Endothelial cell of umbilical vein (primary cell): ENCODE measurements around the gene KCNN3. TPM values are rescaled to one million over a fixed set of nuclear protein-coding genes. Genes with fewer than 3 reads are reported as not detected.

Experiments used
- BruUV-seq: library from RNA; stranded (reverse); fragments of 400-500 nt; replicated peaks from 2 replicates; lab custom pipeline; 2021; lab: Mats Ljungman, UMichigan
- CTCF ChIA-PET: fragments of 300-600, 350-600 bp; sonication (Branson Sonifier 250); formaldehyde crosslinking; loops from one replicate; lab custom pipeline; 2021; ENCODE audit warnings: antibody characterized with exemption, inconsistent platforms; lab: Charles Lee
- POLR2A ChIA-PET: fragments of 300-600, 350-600 bp; sonication (Branson Sonifier 250); formaldehyde crosslinking; loops from one replicate; lab custom pipeline; 2021; ENCODE audit warnings: antibody characterized with exemption, inconsistent platforms; lab: Charles Lee
- DNase-seq: peaks from one replicate; pipeline ENCODE4 v3.0.0-alpha.2; 2011; ENCODE audit warnings: low read depth, low spot score
- FAIRE-seq: peaks from 2 replicates; lab custom pipeline; 2011; peaks lifted over from hg19 to GRCh38; lab: Jason Lieb, UNC
- H2AFZ ChIP-seq: 2 replicates; pipeline ENCODE4 v1.6.0; 2012; ENCODE audit warnings: low read depth, low read length, control low read depth, inconsistent platforms
- H3K27ac ChIP-seq: 2 replicates; pipeline ENCODE4 v1.5.1; 2011; ENCODE audit warnings: low read depth, mild to moderate bottlenecking, control low read depth, low read length, moderate library complexity; ENCODE audit not compliant: insufficient read depth
- H3K27me3 ChIP-seq, 2 experiments: 2 replicates each; pipeline versions ENCODE4 v1.6.0 to v1.6.1; 2011; ENCODE audit warnings: low read length in 2 of 2, mixed read lengths in 1 of 2; ENCODE audit not compliant: control insufficient read depth in 2 of 2, insufficient read depth in 2 of 2
- H3K36me3 ChIP-seq, 2 experiments: 2 replicates in 1 of 2; 3 replicates in 1 of 2; pipeline ENCODE4 v1.5.1; 2011; ENCODE audit warnings: low read length in 2 of 2, mild to moderate bottlenecking in 1 of 2, moderate library complexity in 1 of 2; ENCODE audit not compliant: control insufficient read depth in 2 of 2, insufficient read depth in 2 of 2; ENCODE audit errors: extremely low read depth in 1 of 2
- H3K4me1 ChIP-seq: 3 replicates; pipeline ENCODE4 v1.5.1; 2011; ENCODE audit warnings: mild to moderate bottlenecking, low read length; ENCODE audit not compliant: control insufficient read depth, insufficient read depth; ENCODE audit errors: extremely low read depth
- H3K4me2 ChIP-seq: 2 replicates; pipeline ENCODE4 v1.6.1; 2011; ENCODE audit warnings: low read length, control low read depth, mixed read lengths; ENCODE audit not compliant: insufficient read depth
- H3K4me3 ChIP-seq, 3 experiments: fragments of 200-600 bp in 1 of 3; sonication (generic), shearing (Covaris generic) in 1 of 3; replicated peaks in 1 of 3; 2 replicates each; pipeline ENCODE4 v1.5.1; 2011 to 2016; ENCODE audit warnings: control low read depth in 3 of 3, low read length in 3 of 3, mild to moderate bottlenecking in 2 of 3, inconsistent platforms in 1 of 3, low read depth in 1 of 3, moderate library complexity in 1 of 3; ENCODE audit not compliant: insufficient read depth in 1 of 3
- H3K79me2 ChIP-seq: 2 replicates; pipeline ENCODE4 v1.6.0; 2012; ENCODE audit warnings: low read length, inconsistent platforms; ENCODE audit not compliant: control insufficient read depth, insufficient read depth
- H3K9ac ChIP-seq: replicated peaks from 2 replicates; pipeline ENCODE3; 2011; ENCODE audit warnings: low read length, control low read depth; ENCODE audit not compliant: insufficient read depth; ENCODE audit errors: extremely low read depth
- H3K9me1 ChIP-seq: replicated peaks from 3 replicates; pipeline ENCODE4 v1.6.0; 2011; ENCODE audit warnings: mild to moderate bottlenecking, low read length; ENCODE audit not compliant: control insufficient read depth, insufficient read depth; ENCODE audit errors: extremely low read depth
- H3K9me3 ChIP-seq: replicated peaks from 2 replicates; pipeline ENCODE4 v1.5.1; 2012; ENCODE audit warnings: low read length, inconsistent platforms; ENCODE audit not compliant: control insufficient read depth, insufficient read depth
- H4K20me1 ChIP-seq: replicated peaks from 2 replicates; pipeline ENCODE3; 2011; ENCODE audit warnings: mild to moderate bottlenecking, low read length; ENCODE audit not compliant: control insufficient read depth, insufficient read depth; ENCODE audit errors: extremely low read depth
- CTCF ChIP-seq, 2 donors: IDR thresholded peaks; 1 replicate in 1 of 2; 2 replicates in 1 of 2; pipeline ENCODE4 v1.5.1; 2011; ENCODE audit warnings: low read length in 2 of 2, mild to moderate bottlenecking in 2 of 2, moderate library complexity in 2 of 2, control low read depth in 1 of 2, inconsistent platforms in 1 of 2, low read depth in 1 of 2; ENCODE audit not compliant: insufficient read depth in 1 of 2; ENCODE audit errors: extremely low read depth in 1 of 2
- EZH2 ChIP-seq: IDR thresholded peaks from 2 replicates; pipeline ENCODE4 v1.6.1; 2012; ENCODE audit warnings: borderline replicate concordance, low read depth, mild to moderate bottlenecking, moderate library complexity, low read length, inconsistent platforms; ENCODE audit not compliant: severe bottlenecking
- FOS ChIP-seq: IDR thresholded peaks from 2 replicates; pipeline ENCODE4 v1.6.1; 2011; ENCODE audit warnings: mild to moderate bottlenecking, low read length, moderate library complexity, borderline replicate concordance; ENCODE audit not compliant: insufficient read depth
- GATA2 ChIP-seq: IDR thresholded peaks from 2 replicates; pipeline ENCODE4 v1.7.0; 2011; ENCODE audit warnings: low read depth, mild to moderate bottlenecking, moderate library complexity, mixed read lengths, low read length; ENCODE audit not compliant: insufficient read length, insufficient read depth
- JUN ChIP-seq: IDR thresholded peaks from 2 replicates; pipeline ENCODE4 v1.6.1; 2011; ENCODE audit warnings: borderline replicate concordance, low read depth; ENCODE audit not compliant: insufficient read length, insufficient read depth
- MYC ChIP-seq: IDR thresholded peaks from one replicate; pipeline ENCODE4 v1.6.1; 2011; ENCODE audit warnings: mild to moderate bottlenecking, low read depth, low read length
- POLR2A ChIP-seq: IDR thresholded peaks from 2 replicates; pipeline ENCODE4 v1.6.1; 2012; ENCODE audit warnings: low read depth, mild to moderate bottlenecking, control low read depth, low read length
- POLR2AphosphoS5 ChIP-seq: IDR thresholded peaks from 2 replicates; pipeline ENCODE4 v1.6.1; 2012; ENCODE audit warnings: low read depth, mild to moderate bottlenecking, control low read depth, low read length, moderate library complexity; ENCODE audit not compliant: insufficient read depth
- dilution Hi-C: fragments of 300-500 bp; cut with MboI; formaldehyde crosslinking; loops from one replicate; pipeline ENCODE4 v1.15.0; 2019; ENCODE audit warnings: low sequenced_read_pairs; ENCODE audit not compliant: extremely low pct_ligation_motif_present
- intact Hi-C: fragments of 100-400 bp; cut with micrococcal nuclease; formaldehyde crosslinking; loops from one replicate; pipeline ENCODE4 v1.10.0; 2022
- polyA plus RNA-seq, 4 experiments: library from polyadenylated mRNA; depleted of rRNA in 3 of 4; stranded (reverse) in 3 of 4; unstranded in 1 of 4; fragments of >200 nt; gene quantifications; 2 replicates each; pipeline versions ENCODE4 v1.2.1 to v1.2.3, GENCODE V29; 2011 to 2012; ENCODE audit warnings: missing spikeins in 1 of 4
- total RNA-seq: library from RNA; stranded (reverse); gene quantifications from 2 replicates; pipeline ENCODE4 v1.2.3, GENCODE V29; 2021
- TF ChIP-seq, protein P1 (sequence below): IDR thresholded peaks from 2 replicates; pipeline ENCODE4 v1.6.1; 2011; ENCODE audit not compliant: insufficient read depth, insufficient read length

KCNN3 gene
- total and polyA plus RNA-seq, 2 donors (not counting 3 experiments of a cell fraction or from before 2014, with no cell fraction given), result 0.91 to 1.1 TPM

GRCh38 chr1:154712166-154712810, 157.8 kb downstream of the KCNN3 start:
- CTCF ChIA-PET, result no interaction called here
- H3K4me2 ChIP-seq, result no peak overlapping the region
- intact Hi-C loops, result no loop called here

GRCh38 chr1:154711416-154711815, 158.7 kb downstream of the KCNN3 start:
- peaks cover 0 to 7% of the 10 kb centered on the region in 2 experiments for H3K27me3 ChIP-seq
- H3K9me3 ChIP-seq, result no peaks in the 10 kb centered on the region
- no peaks in the 10 kb centered on the region for H3K9me1 ChIP-seq
- no peak overlapping the region for H3K4me3 ChIP-seq
- intact Hi-C loops, result no loop called here
- CTCF ChIA-PET, result no interaction called here
- H2AFZ ChIP-seq, result no peak overlapping the region
- POLR2A ChIA-PET, result no interaction called here
- H3K9ac ChIP-seq, result no peak overlapping the region
- FAIRE-seq, result no peak
- H3K27ac ChIP-seq, result no peak overlapping the region
- TF ChIP-seq, protein P1, sequence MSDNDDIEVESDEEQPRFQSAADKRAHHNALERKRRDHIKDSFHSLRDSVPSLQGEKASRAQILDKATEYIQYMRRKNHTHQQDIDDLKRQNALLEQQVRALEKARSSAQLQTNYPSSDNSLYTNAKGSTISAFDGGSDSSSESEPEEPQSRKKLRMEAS, result no peak
- TF ChIP-seq MYC (no peak), FOS (no peak), GATA2 (no peak), EZH2 (no peak), POLR2A (no peak), POLR2AphosphoS5 (no peak), CTCF (IDR thresholded peaks at IDR 0.05; ENCODE audit: extremely low read depth in 1 of 2, insufficient read depth in 1 of 2, low read depth in 1 of 2, low read length in 2 of 2) (no peak), JUN (no peak)
- no peaks in the 10 kb centered on the region for H3K79me2 ChIP-seq
- dilution Hi-C loops, result no loop called here
- no TSS peak for BruUV-seq
- no peak overlapping the region for H3K4me2 ChIP-seq
- no peak for DNase-seq
- no peaks in the 10 kb centered on the region for H3K4me1 ChIP-seq
- no peaks in the 10 kb centered on the region for H3K36me3 ChIP-seq
- no peaks in the 10 kb centered on the region for H4K20me1 ChIP-seq

More at GRCh38 chr1:154712166-154712810, 157.8 kb downstream of the KCNN3 start:
- Histone ChIP-seq H3K36me3 (no peaks in the 10 kb centered on the region), H4K20me1 (no peaks in the 10 kb centered on the region), H3K9ac (no peak overlapping the region), H3K9me1 (no peaks in the 10 kb centered on the region), H3K4me3 (no peak overlapping the region), H2AFZ (no peak overlapping the region), H3K9me3 (no peaks in the 10 kb centered on the region), H3K27me3 (no peaks in the 10 kb centered on the region), H3K79me2 (no peaks in the 10 kb centered on the region), H3K27ac (no peak overlapping the region), H3K4me1 (no peaks in the 10 kb centered on the region)
- dilution Hi-C loops, result no loop called here
- no peak for TF ChIP-seq FOS
- TF ChIP-seq GATA2, result no peak
- FAIRE-seq (no peak), DNase-seq (no peak)
- POLR2A ChIA-PET, result no interaction called here
- BruUV-seq, result no TSS peak
